ENCODE results near the gene ZW10.

ZW10 gene

DNA sequence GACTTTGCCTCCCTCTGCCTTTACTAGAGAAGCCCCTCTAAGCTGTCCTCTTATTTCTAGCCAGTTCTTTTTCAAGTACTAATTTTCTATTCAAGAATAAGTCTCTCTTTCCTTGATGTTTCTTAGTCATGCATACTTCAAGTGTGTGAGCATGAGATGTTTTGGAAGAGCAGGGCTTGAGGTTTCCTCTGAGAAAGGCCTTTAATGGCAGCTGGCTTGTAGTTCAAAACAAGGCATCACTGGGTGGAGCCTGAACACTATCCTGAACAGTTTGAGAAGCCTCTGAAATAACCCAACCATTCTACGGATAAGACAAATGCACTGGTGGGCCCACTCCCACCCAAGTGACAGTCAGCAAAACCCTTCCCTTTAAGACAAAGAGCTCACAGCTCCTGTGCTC lies 43.7 kb upstream of the ZW10 start:
- no peak overlapping the region for H3K4me2 ChIP-seq (ENCODE audit: low read depth, low read length, poor library complexity, severe bottlenecking)
- no peak overlapping the region for H3K4me3 ChIP-seq (ENCODE audit: insufficient read depth, low read length, poor library complexity, severe bottlenecking)
- no peak for TF ChIP-seq EZH2phosphoT487 (conservative IDR thresholded peaks at IDR 0.05; ENCODE audit: low read length)
- TF ChIP-seq, protein P1, sequence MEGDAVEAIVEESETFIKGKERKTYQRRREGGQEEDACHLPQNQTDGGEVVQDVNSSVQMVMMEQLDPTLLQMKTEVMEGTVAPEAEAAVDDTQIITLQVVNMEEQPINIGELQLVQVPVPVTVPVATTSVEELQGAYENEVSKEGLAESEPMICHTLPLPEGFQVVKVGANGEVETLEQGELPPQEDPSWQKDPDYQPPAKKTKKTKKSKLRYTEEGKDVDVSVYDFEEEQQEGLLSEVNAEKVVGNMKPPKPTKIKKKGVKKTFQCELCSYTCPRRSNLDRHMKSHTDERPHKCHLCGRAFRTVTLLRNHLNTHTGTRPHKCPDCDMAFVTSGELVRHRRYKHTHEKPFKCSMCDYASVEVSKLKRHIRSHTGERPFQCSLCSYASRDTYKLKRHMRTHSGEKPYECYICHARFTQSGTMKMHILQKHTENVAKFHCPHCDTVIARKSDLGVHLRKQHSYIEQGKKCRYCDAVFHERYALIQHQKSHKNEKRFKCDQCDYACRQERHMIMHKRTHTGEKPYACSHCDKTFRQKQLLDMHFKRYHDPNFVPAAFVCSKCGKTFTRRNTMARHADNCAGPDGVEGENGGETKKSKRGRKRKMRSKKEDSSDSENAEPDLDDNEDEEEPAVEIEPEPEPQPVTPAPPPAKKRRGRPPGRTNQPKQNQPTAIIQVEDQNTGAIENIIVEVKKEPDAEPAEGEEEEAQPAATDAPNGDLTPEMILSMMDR (IDR thresholded peaks at IDR 0.05; ENCODE audit: insufficient read depth, low read length, poor library complexity, severe bottlenecking), result no peak
- H3K27ac ChIP-seq (ENCODE audit: low read depth, low read length), result no peak overlapping the region
- no peak overlapping the region for H3K9ac ChIP-seq (ENCODE audit: low read length)
- H3K36me3 ChIP-seq (ENCODE audit: low read length), result no peaks in the 10 kb centered on the region
- H3K79me2 ChIP-seq (ENCODE audit: insufficient read depth, low read length), result no peaks in the 10 kb centered on the region
- H3K27me3 ChIP-seq (ENCODE audit: low read length), result no peaks in the 10 kb centered on the region
- H3K9me2 ChIP-seq (replicated peaks; ENCODE audit: insufficient read depth, low read length), result no peaks in the 10 kb centered on the region
- H3F3A ChIP-seq (ENCODE audit: insufficient read depth), result no peaks in the 10 kb centered on the region
- no peaks in the 10 kb centered on the region for H4K20me1 ChIP-seq (ENCODE audit: low read depth, low read length)
- H3K9me3 ChIP-seq (ENCODE audit: insufficient read depth, low read length), result no peaks in the 10 kb centered on the region
- H2AFZ ChIP-seq (ENCODE audit: low read depth, low read length, severe bottlenecking), result no peak overlapping the region

DNA sequence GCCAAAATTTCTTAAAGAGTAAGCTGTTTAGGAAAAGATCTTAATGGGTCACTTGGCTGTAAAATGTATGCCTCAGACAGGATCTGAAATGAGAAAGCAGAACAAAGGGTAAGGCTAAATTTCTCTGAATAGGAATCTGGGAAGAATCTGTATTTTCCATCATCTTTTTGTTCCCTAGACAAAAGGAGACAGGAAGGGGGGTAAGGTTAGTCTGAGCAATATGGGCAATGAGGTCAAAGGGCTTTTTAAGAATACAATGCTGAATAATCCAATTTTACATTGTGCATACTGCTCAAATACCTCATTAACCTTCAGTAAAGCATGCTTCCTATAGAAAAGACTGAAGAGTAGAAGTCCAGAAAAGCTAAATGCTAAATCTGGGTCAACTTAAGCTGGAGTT lies 40.7 kb upstream of the ZW10 start:
- Histone ChIP-seq H3K27me3 (ENCODE audit: low read length) (no peaks in the 10 kb centered on the region), H3K79me2 (ENCODE audit: insufficient read depth, low read length) (no peaks in the 10 kb centered on the region), H3K36me3 (ENCODE audit: low read length) (no peaks in the 10 kb centered on the region), H4K20me1 (ENCODE audit: low read depth, low read length) (no peaks in the 10 kb centered on the region), H2AFZ (ENCODE audit: low read depth, low read length, severe bottlenecking) (no peak overlapping the region), H3K9me3 (ENCODE audit: insufficient read depth, low read length) (no peaks in the 10 kb centered on the region), H3K9me2 (replicated peaks; ENCODE audit: insufficient read depth, low read length) (no peaks in the 10 kb centered on the region), H3K4me2 (ENCODE audit: low read depth, low read length, poor library complexity, severe bottlenecking) (no peak overlapping the region), H3K9ac (ENCODE audit: low read length) (no peak overlapping the region), H3K27ac (ENCODE audit: low read depth, low read length) (no peak overlapping the region), H3K4me3 (ENCODE audit: insufficient read depth, low read length, poor library complexity, severe bottlenecking) (no peak overlapping the region), H3F3A (ENCODE audit: insufficient read depth) (no peaks in the 10 kb centered on the region)
- TF ChIP-seq EZH2phosphoT487 (conservative IDR thresholded peaks at IDR 0.05; ENCODE audit: low read length), result no peak
- TF ChIP-seq, protein P1 (IDR thresholded peaks at IDR 0.05; ENCODE audit: insufficient read depth, low read length, poor library complexity, severe bottlenecking), result no peak

DNA sequence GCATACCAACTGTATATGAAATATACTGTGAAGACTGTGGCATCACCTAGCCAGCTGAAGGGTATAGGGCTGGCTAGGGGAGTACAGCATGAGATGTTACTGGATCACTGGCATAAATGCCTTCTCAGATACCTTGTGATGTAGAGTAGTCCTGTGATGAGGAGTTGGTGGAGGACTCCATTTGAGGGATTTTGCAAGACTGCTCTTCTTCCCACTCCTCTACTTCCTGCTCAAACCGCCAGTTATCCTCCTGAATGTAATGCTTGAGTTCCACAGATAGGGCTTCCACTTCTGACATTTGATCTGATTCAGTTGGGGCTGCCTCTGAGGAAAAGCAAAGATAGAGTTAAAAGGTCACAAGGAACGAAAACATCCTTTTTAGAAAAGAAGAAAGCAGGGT lies 35.4 kb upstream of the ZW10 start:
- H3K79me2 ChIP-seq (ENCODE audit: insufficient read depth, low read length), result no peaks in the 10 kb centered on the region
- H3K9ac ChIP-seq (ENCODE audit: low read length), result no peak overlapping the region
- H2AFZ ChIP-seq (ENCODE audit: low read depth, low read length, severe bottlenecking), result no peak overlapping the region
- no peaks in the 10 kb centered on the region for H3K36me3 ChIP-seq (ENCODE audit: low read length)
- H4K20me1 ChIP-seq (ENCODE audit: low read depth, low read length), result no peaks in the 10 kb centered on the region
- H3K4me2 ChIP-seq (ENCODE audit: low read depth, low read length, poor library complexity, severe bottlenecking), result no peak overlapping the region
- no peaks in the 10 kb centered on the region for H3F3A ChIP-seq (ENCODE audit: insufficient read depth)
- H3K9me2 ChIP-seq (replicated peaks; ENCODE audit: insufficient read depth, low read length), result no peaks in the 10 kb centered on the region
- no peak overlapping the region for H3K4me3 ChIP-seq (ENCODE audit: insufficient read depth, low read length, poor library complexity, severe bottlenecking)
- no peak overlapping the region for H3K27ac ChIP-seq (ENCODE audit: low read depth, low read length)
- H3K27me3 ChIP-seq (ENCODE audit: low read length), result no peaks in the 10 kb centered on the region
- no peaks in the 10 kb centered on the region for H3K9me3 ChIP-seq (ENCODE audit: insufficient read depth, low read length)
- no peak for TF ChIP-seq EZH2phosphoT487 (conservative IDR thresholded peaks at IDR 0.05; ENCODE audit: low read length)
- TF ChIP-seq, protein P1 (IDR thresholded peaks at IDR 0.05; ENCODE audit: insufficient read depth, low read length, poor library complexity, severe bottlenecking), result no peak
